GM23338 (cell line): ENCODE data around the gene FBXW8. TPM values are rescaled to one million over a fixed set of nuclear protein-coding genes. Genes with fewer than 3 reads are reported as not detected.

Source experiments
- CTCF ChIP-seq, 2 experiments: fragments of 200-600 bp in 1 of 2; sonication (generic) in 1 of 2; conservative IDR thresholded peaks; 2 replicates each; pipeline versions ENCODE4 v1.5.1 to v1.6.1; 2016 to 2017; ENCODE audit warnings: antibody characterized with exemption in 2 of 2, low read depth in 2 of 2, mild to moderate bottlenecking in 2 of 2, moderate library complexity in 1 of 2
- EZH2 ChIP-seq: fragments of 200-600 bp; sonication (generic); IDR thresholded peaks from one replicate; pipeline ENCODE4 v1.8.0; 2017; ENCODE audit warnings: antibody characterized with exemption, mild to moderate bottlenecking, low read depth; ENCODE audit not compliant: unreplicated experiment
- EZH2phosphoT487 ChIP-seq: fragments of 200-600 bp; sonication (generic); IDR thresholded peaks from one replicate; pipeline ENCODE4 v1.8.1; 2018; ENCODE audit warnings: antibody characterized with exemption; ENCODE audit not compliant: unreplicated experiment
- ZNF331 ChIP-seq: fragments of 250-450 bp; sonication (Bioruptor Pico); IDR thresholded peaks from 2 replicates; pipeline ENCODE4 v1.5.0; 2020; ENCODE audit warnings: low read depth, mild to moderate bottlenecking, moderate library complexity
- polyA plus RNA-seq: library from polyadenylated mRNA; unstranded; fragments of >200 nt; fragmentation: Nextera tagmentation; extraction: Ambion mirVana; gene quantifications from 2 replicates; pipeline ENCODE4 v1.2.1, GENCODE V29; 2016
- total RNA-seq: library from RNA; depleted of rRNA; stranded (reverse); fragments of >200 nt; shearing (Covaris generic); gene quantifications from 2 replicates; pipeline ENCODE4 v1.2.3, GENCODE V29; 2014
- TF ChIP-seq, protein P1 (sequence below): fragments of 250-450 bp; sonication (Bioruptor Pico); IDR thresholded peaks from 2 replicates; pipeline ENCODE4 v1.5.0; 2020; ENCODE audit warnings: mild to moderate bottlenecking, moderate library complexity
- TF ChIP-seq, protein P2 (sequence below): IDR thresholded peaks from one replicate; pipeline ENCODE4 v1.6.1; 2018; ENCODE audit warnings: antibody characterized with exemption; ENCODE audit not compliant: unreplicated experiment

Gene FBXW8
- total and polyA plus RNA-seq, 2 experiments from 2014 or later, result 4.6 to 13.9 TPM

DNA sequence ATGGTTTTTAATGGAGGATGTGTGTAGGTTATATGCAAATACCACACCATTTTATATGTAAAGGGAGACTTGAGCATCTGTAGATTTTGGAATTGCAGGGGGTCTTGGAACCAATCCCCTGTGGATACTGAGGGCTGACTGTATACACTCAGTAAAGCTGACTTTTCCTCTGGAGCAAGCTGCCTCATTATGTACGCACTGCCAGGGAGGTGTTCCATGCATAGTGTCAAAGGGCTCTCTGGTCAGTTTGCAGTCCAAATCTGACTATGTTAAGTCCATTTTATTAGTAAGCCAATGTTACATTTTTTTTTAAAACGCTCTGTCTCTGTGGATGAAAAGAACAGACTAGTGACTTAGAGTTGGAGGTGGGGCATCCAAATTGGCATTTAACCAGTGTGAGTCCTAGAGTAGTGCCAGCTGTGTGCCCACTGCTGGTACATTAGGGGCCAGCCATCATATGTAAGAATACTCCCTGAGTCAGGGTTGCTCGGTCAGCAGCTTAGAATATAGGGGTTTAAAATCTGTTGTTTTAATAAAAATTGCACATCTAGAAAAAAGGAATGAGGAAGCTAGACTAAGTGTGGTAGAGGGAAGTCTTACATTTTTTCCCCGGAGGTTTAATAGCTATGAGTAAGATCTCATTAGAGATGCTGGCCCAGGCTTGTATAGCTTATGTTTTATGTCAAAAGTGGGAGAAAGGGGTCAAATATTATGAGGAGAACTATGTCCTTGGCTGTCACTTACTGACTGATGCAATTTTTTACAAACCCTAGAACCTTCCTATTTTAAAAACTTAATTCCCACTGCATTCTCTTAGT, 101.4 kb downstream of the FBXW8 start (continued):
- TF ChIP-seq, protein P1, sequence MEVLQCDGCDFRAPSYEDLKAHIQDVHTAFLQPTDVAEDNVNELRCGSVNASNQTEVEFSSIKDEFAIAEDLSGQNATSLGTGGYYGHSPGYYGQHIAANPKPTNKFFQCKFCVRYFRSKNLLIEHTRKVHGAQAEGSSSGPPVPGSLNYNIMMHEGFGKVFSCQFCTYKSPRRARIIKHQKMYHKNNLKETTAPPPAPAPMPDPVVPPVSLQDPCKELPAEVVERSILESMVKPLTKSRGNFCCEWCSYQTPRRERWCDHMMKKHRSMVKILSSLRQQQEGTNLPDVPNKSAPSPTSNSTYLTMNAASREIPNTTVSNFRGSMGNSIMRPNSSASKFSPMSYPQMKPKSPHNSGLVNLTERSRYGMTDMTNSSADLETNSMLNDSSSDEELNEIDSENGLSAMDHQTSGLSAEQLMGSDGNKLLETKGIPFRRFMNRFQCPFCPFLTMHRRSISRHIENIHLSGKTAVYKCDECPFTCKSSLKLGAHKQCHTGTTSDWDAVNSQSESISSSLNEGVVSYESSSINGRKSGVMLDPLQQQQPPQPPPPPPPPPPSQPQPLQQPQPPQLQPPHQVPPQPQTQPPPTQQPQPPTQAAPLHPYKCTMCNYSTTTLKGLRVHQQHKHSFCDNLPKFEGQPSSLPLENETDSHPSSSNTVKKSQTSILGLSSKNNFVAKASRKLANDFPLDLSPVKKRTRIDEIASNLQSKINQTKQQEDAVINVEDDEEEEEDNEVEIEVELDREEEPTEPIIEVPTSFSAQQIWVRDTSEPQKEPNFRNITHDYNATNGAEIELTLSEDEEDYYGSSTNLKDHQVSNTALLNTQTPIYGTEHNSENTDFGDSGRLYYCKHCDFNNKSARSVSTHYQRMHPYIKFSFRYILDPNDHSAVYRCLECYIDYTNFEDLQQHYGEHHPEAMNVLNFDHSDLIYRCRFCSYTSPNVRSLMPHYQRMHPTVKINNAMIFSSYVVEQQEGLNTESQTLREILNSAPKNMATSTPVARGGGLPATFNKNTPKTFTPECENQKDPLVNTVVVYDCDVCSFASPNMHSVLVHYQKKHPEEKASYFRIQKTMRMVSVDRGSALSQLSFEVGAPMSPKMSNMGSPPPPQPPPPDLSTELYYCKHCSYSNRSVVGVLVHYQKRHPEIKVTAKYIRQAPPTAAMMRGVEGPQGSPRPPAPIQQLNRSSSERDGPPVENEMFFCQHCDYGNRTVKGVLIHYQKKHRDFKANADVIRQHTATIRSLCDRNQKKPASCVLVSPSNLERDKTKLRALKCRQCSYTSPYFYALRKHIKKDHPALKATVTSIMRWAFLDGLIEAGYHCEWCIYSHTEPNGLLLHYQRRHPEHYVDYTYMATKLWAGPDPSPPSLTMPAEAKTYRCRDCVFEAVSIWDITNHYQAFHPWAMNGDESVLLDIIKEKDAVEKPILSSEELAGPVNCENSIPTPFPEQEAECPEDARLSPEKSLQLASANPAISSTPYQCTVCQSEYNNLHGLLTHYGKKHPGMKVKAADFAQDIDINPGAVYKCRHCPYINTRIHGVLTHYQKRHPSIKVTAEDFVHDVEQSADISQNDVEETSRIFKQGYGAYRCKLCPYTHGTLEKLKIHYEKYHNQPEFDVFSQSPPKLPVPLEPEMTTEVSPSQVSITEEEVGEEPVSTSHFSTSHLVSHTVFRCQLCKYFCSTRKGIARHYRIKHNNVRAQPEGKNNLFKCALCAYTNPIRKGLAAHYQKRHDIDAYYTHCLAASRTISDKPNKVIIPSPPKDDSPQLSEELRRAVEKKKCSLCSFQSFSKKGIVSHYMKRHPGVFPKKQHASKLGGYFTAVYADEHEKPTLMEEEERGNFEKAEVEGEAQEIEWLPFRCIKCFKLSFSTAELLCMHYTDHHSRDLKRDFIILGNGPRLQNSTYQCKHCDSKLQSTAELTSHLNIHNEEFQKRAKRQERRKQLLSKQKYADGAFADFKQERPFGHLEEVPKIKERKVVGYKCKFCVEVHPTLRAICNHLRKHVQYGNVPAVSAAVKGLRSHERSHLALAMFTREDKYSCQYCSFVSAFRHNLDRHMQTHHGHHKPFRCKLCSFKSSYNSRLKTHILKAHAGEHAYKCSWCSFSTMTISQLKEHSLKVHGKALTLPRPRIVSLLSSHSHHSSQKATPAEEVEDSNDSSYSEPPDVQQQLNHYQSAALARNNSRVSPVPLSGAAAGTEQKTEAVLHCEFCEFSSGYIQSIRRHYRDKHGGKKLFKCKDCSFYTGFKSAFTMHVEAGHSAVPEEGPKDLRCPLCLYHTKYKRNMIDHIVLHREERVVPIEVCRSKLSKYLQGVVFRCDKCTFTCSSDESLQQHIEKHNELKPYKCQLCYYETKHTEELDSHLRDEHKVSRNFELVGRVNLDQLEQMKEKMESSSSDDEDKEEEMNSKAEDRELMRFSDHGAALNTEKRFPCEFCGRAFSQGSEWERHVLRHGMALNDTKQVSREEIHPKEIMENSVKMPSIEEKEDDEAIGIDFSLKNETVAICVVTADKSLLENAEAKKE, result no peak
- no peak for TF ChIP-seq EZH2
- TF ChIP-seq ZNF331 (CRISPR knock-in tag), result no peak
- no peak for TF ChIP-seq EZH2phosphoT487
- TF ChIP-seq CTCF (conservative IDR thresholded peaks at IDR 0.05; ENCODE audit: low read depth in 2 of 2), result no peak
- TF ChIP-seq, protein P2, sequence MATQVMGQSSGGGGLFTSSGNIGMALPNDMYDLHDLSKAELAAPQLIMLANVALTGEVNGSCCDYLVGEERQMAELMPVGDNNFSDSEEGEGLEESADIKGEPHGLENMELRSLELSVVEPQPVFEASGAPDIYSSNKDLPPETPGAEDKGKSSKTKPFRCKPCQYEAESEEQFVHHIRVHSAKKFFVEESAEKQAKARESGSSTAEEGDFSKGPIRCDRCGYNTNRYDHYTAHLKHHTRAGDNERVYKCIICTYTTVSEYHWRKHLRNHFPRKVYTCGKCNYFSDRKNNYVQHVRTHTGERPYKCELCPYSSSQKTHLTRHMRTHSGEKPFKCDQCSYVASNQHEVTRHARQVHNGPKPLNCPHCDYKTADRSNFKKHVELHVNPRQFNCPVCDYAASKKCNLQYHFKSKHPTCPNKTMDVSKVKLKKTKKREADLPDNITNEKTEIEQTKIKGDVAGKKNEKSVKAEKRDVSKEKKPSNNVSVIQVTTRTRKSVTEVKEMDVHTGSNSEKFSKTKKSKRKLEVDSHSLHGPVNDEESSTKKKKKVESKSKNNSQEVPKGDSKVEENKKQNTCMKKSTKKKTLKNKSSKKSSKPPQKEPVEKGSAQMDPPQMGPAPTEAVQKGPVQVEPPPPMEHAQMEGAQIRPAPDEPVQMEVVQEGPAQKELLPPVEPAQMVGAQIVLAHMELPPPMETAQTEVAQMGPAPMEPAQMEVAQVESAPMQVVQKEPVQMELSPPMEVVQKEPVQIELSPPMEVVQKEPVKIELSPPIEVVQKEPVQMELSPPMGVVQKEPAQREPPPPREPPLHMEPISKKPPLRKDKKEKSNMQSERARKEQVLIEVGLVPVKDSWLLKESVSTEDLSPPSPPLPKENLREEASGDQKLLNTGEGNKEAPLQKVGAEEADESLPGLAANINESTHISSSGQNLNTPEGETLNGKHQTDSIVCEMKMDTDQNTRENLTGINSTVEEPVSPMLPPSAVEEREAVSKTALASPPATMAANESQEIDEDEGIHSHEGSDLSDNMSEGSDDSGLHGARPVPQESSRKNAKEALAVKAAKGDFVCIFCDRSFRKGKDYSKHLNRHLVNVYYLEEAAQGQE, result no peak
